GM12864 (cell line): Measurements from ENCODE around the gene TAAR9.
"Not testable (repeated sequence)": the region's sequence is repeated elsewhere in the genome, so short reads cannot be mapped to it uniquely, and the experiment has no call there.

Experiments
- DNase-seq: peaks from one replicate; pipeline ENCODE4 v3.0.0-alpha.2; 2011; ENCODE audit warnings: low read depth
- H3K4me3 ChIP-seq: 2 replicates; pipeline ENCODE4 v1.5.1; 2011; ENCODE audit warnings: mild to moderate bottlenecking, low read depth, low read length, control low read depth
- CTCF ChIP-seq: IDR thresholded peaks from 2 replicates; pipeline ENCODE4 v1.5.1; 2011; ENCODE audit warnings: low read depth, mild to moderate bottlenecking, moderate library complexity, low read length, control low read depth, inconsistent platforms; ENCODE audit errors: missing control alignments

The TAAR9 gene

DNA sequence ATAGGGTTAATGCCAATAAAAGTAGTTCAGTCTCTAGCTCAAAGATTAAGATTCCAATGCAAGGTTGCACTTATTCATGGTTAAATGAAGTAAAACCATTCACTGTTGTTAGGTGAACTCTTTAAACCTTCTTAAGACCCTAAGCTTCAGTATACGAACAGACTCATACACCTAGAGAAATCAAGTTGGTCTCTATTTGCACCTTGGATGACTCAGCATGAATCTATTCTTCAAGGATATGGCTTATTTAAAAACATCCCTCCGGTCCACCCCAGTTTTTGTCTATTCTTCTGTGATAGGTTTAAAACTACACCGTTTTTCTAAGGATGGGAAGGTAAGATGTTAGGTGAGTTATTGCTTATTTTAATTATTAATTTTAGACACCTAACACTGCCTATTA, 932 bp upstream of the TAAR9 start:
- TF ChIP-seq CTCF: no peak

GRCh38 chr6:132544826-132545225, 6.7 kb downstream of the TAAR9 start:
- no peak for DNase-seq
- H3K4me3 ChIP-seq: no peak overlapping the region
- TF ChIP-seq CTCF: no peak

More for the DNA sequence above, 932 bp upstream of the TAAR9 start:
- no peak overlapping the region for H3K4me3 ChIP-seq
- no peak for DNase-seq

DNA sequence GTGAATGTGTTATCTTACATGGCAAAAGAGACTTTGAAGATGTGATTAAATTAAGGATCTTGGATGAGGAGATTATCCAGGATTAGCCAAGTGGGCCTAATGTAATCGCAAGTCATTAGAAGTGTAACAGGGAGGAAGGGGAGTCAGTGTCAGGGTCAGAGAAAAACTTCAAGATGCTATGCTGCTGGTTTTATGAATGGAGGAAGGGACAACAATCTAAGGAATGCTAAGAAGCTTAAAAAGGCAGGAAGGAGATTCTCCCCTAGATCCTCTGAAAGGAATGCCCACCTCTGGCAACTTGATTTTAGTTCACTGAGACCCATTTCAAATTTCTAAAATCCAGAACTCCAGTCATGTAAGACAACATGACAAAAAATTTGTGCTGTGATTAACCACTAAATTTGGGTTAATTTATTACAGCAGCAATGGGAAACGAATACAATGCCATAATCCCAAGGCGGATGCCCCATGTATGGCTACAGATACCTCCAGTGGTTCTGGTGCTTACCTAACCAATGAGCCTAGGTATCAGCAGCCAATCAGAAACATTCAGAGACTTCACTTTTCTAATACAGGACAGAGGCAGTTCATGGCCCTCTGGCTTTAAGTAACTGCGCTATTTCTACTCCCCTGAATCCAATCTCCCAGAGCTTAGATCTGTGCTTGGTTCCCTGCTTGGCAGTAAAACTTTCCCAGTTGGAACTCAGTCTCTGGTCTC, 10.8 kb downstream of the TAAR9 start:
- no peak overlapping the region for H3K4me3 ChIP-seq
- no peak for TF ChIP-seq CTCF
- DNase-seq: no peak

DNA sequence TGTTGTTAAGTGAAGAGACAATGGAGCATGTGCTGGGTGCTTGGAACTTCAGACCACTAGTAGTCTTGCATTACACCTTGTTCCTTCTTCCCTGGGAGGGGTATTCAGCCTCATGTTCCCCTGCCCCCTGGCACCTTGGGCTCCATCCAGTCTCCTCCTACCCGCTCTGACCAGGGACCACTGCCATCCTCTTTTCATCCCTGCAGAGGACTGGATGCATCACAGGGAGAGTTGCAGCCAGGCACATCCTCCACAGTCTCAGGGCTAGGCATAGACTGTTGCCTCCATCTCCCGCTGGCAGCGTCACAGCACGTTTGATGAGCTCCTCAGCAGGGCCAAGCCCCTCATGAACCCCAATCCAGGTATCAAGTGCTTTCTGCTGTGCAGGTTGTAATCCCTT, 13.1 kb downstream of the TAAR9 start:
- no peak overlapping the region for H3K4me3 ChIP-seq
- no peak for DNase-seq
- no peak for TF ChIP-seq CTCF

GRCh38 chr6:132552372-132552771, 14.3 kb downstream of the TAAR9 start, which contains the start of gene TAAR8:
TAAR8 (plus strand) TSS chr6:132552672; CDS start chr6:132552693, 21 bp downstream.
- TF ChIP-seq CTCF: no peak
- H3K4me3 ChIP-seq: no peak within 1 kb of the TSS
- no peak for DNase-seq

DNA sequence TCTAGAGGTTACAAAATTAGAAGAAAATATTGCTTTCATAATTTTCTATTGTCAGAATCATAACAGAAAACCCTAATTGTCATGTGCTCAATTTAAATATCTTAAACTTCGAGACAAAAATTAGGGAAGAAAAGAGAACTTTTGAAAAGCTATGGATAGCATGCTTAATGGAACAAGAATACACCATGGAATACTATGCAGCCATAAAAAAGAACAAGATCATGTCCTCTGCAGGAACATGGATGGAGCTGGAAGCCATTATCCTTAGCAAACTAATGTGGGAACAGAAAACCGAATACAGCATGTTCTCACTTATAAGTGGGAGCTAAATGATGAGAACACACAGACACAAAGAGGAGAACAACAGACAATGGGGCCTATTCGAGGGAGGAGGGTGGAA, 22.0 kb downstream of the TAAR9 start:
- H3K4me3 ChIP-seq, DNase-seq: not testable (repeated sequence)

DNA sequence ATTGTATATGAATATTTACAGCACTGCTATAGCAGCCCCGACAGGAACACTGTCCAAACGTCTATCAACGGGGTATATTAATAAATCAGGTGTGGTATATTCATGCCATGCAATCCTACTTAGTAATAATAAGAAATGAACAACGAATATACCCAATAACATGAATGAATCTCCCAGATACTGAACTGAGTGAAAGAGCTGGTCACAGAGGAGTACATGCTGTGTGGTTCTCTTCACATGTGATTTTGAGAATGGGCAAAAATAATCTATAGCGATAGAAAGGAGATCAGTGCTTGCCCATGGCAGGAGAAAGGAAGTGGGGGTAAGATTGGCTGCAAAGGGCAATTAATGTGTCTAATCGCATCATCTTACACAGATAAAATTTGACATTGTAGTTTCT, 28.3 kb downstream of the TAAR9 start:
- TF ChIP-seq CTCF: no peak
- H3K4me3 ChIP-seq: no peak overlapping the region
- no peak for DNase-seq
